Gastroesophageal sphincter (tissue), 3 donors: ENCODE measurements around the gene USP31.
"Not testable (repeated sequence)": the region's sequence is repeated elsewhere in the genome, so short reads cannot be mapped to it uniquely, and the experiment has no call there.

Experiments used
- CTCF ChIP-seq, 4 experiments: fragments of 200-600 bp in 2 of 4; fragments of 450-650 bp in 2 of 4; sonication (generic) in 1 of 4; IDR thresholded peaks; one replicate each; pipeline ENCODE4 v1.5.1; 2017 to 2019; ENCODE audit warnings: antibody characterized with exemption in 4 of 4, mild to moderate bottlenecking in 2 of 4, moderate library complexity in 2 of 4
- EP300 ChIP-seq: sonication (generic); formaldehyde crosslinking; IDR thresholded peaks from one replicate; pipeline ENCODE4 v1.6.1; 2017; ENCODE audit warnings: antibody characterized with exemption, mild to moderate bottlenecking
- POLR2A ChIP-seq, 2 donors: fragments of 450-650 bp; IDR thresholded peaks; one replicate each; pipeline ENCODE4 v1.6.1; 2017; ENCODE audit warnings: antibody characterized with exemption in 2 of 2, mild to moderate bottlenecking in 2 of 2, moderate library complexity in 1 of 2
- POLR2AphosphoS5 ChIP-seq: sonication (generic); formaldehyde crosslinking; IDR thresholded peaks from one replicate; pipeline ENCODE4 v1.6.1; 2017; ENCODE audit warnings: antibody characterized with exemption

- not testable (repeated sequence) for TF ChIP-seq POLR2A (IDR thresholded peaks at IDR 0.05); CTCF (IDR thresholded peaks at IDR 0.05); EP300; POLR2AphosphoS5
Observed at GRCh38 chr16:23096450-23096849, 52.8 kb downstream of the USP31 start.
